Smooth muscle cell of the brain vasculature (primary cell): ENCODE measurements around the gene NIN.

ENCODE experiments used
- DNase-seq: peaks from one replicate; pipeline ENCODE4 v3.0.0-alpha.2; 2012; ENCODE audit warnings: low read depth, low spot score

Gene NIN, protein sequence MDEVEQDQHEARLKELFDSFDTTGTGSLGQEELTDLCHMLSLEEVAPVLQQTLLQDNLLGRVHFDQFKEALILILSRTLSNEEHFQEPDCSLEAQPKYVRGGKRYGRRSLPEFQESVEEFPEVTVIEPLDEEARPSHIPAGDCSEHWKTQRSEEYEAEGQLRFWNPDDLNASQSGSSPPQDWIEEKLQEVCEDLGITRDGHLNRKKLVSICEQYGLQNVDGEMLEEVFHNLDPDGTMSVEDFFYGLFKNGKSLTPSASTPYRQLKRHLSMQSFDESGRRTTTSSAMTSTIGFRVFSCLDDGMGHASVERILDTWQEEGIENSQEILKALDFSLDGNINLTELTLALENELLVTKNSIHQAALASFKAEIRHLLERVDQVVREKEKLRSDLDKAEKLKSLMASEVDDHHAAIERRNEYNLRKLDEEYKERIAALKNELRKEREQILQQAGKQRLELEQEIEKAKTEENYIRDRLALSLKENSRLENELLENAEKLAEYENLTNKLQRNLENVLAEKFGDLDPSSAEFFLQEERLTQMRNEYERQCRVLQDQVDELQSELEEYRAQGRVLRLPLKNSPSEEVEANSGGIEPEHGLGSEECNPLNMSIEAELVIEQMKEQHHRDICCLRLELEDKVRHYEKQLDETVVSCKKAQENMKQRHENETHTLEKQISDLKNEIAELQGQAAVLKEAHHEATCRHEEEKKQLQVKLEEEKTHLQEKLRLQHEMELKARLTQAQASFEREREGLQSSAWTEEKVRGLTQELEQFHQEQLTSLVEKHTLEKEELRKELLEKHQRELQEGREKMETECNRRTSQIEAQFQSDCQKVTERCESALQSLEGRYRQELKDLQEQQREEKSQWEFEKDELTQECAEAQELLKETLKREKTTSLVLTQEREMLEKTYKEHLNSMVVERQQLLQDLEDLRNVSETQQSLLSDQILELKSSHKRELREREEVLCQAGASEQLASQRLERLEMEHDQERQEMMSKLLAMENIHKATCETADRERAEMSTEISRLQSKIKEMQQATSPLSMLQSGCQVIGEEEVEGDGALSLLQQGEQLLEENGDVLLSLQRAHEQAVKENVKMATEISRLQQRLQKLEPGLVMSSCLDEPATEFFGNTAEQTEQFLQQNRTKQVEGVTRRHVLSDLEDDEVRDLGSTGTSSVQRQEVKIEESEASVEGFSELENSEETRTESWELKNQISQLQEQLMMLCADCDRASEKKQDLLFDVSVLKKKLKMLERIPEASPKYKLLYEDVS (N-terminal part only)

DNA sequence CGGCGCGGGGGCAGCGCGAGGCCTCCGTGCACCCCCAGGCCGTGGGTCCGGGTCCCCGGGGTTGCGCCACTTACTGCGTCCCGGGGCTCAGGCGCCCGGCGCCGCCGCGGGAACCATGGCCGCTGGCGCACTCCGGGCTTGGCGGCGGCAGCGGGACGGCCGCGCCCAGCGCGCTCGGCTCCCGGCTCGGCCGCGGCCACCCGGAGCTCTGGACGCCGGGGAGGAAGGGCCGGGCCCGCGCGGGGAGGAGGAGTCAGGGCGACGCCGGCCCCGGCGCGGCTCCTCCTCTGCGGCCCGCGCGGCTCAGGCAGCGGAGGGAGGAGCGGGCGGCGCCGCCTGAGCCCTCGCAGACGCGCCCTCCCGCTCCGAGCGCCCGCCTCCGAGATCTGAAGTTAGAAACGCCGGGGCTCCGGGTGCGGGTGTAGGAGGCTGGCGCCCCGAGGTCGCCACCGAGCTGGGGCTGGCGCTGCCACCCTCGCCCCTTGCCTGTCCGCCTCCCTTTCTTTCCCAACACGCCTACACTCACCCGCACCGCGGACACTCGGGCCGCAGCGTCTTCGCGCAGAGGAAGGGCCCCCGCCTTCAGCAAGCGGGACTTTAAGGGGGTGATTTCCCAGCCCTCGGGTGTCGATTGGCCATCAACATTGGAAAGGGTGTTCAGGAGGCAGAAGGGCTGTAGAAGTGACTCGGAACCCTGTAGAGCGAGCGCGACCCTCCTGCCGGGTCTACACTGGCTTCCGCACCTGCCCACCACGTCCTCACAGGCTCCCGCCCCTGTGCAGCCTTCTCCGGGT lies at the start of gene NIN:
NIN (minus strand) TSS at position 231 of the 794 bp plus-strand sequence. CDS start 9,106 bp downstream, outside the sequence.
- DNase-seq: no peak

DNA sequence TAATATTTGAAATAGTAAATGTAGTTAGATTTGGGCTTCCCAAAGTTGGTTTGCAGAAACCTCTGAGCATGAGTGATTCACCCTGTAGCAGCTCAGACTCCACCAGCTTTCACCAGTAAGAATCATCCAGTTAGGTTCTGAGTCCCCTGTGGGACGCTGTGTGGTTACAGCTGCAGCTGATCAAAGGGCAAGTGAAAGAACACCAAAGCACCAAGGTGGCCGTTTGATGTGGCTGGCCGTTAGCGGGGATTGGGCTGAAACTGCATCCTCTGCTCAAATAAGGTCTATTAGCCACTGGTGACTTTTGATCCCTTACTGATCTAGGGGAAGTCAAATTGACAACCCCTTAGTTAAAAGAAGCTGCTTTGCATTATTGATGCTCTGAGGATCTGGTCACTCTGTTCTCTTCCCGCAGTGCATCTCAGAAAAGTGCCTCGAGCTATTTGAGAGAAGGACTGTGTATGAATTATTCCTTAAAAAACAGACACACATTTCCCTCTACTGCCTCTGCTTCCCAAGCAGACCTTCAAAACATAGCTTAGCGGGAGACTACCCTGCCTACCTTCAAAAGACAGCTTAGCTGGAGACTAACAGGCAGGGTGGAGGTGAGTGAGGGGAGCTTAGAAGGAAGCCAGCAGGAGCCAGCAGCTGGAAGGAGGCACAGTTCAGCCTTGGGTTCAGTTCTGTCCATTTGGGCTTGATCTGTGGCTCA lies 44.6 kb upstream of the NIN start:
- DNase-seq: peak; percentile 73

DNA sequence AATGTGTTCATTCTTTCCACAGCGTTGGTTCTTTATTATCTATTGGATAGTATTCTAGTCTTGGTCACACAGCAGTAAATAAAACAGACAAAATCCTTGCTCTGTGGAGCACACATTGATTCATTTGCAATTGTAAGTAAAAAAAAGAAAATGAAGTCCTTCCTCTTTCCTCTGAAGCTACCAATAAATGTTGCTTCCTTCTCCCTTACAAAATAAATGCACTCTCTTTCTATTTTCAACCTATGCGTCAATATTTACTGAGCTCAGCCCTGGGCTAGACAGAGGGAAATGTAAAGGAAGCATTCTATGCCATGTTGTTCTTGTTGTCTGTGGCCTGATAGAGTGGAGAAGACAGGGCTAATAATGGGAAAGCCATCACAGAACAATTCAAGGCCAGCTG lies 43.8 kb upstream of the NIN start:
- no peak for DNase-seq

DNA sequence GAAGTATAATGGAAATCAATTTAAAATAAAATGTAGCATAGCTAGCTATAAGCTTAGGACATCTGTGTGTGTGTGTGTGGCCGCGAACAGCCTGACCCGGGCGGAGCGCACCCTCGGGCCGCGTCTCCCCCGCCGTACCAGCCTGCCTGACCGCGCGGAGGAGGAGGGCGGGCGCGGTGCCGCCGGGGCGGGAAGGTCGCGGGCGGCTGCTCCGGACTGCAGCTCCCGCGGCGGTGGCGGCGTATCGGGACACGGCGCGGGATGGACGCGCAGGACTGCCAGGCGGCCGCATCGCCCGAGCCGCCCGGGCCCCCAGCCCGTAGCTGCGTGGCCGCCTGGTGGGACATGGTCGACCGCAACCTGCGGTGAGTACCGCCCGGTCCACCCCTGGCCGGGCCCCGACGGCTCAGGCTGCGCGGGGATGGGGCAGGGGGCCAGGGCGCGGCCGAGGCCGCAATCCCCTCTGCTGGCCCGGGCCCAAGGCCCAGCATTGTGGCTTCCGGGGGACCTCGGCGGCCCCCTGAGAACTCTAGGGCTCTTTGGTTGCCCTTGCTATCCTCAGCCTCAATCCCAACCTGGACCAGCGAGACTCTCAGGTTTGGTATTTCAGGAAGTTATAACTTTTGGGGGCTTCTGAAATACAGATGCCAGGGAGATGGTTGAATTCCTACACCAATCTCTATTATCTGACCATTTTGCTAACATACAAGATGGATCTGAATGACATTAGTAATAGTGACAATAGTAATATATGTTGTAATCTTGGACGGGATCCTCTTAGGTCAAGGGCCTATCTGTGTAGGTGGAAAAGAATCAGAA lies 41.2 kb upstream of the NIN start, which contains the start of gene ABHD12B:
ABHD12B (plus strand) TSS at position 140 of the 819 bp plus-strand sequence; CDS start at position 262, 122 bp downstream.
- DNase-seq: no peak

DNA sequence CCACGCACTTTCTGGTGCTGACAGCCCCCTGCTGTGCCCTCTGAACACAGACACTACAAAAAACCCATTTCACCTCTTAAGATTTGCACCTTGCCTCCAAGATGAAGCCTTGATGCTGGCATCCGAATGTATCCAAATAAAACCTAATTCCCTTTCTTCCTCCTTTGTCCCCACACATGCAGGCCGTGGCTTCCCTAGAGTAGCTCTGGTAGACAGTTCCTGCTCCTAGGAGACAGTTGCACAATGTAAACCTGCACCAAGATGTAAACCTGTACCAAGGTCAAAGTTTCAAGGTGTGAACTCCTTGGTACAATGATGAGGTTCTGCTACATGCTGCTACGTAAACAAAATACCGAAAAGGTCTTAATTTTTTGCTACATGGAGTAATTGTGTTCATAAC lies 40.3 kb upstream of the NIN start:
- no peak for DNase-seq

DNA sequence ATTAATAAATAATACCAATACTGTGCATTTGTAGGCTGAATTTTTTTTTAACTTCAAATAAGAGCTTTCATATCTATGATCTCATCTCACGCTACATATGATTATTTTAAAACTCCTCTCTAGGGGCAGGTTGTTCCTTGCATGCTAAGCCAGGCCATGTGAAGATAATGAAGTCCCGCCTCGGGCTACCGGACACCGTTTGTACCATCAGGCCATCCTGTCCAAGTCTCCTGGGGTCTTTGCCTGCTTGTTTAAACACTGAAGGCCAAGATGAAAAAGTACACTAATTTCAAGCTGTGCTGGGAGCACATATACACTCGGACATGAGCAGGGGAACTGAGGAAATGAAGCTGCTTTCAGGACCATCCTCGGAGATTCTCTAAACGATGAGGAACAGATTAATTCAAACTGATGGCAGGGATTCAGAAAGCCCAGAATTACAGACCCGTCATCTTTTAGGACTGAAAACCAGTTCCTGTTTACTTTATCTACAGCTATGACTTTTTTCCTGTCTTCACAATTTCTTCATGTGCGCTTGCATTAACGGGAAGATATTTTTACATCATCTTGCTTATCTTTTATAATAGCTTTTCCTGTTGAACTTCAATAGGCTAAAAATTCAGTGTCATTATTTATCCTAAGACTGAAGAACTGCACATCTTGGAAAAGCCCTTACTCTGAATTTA lies 34.6 kb upstream of the NIN start:
- DNase-seq: no peak

DNA sequence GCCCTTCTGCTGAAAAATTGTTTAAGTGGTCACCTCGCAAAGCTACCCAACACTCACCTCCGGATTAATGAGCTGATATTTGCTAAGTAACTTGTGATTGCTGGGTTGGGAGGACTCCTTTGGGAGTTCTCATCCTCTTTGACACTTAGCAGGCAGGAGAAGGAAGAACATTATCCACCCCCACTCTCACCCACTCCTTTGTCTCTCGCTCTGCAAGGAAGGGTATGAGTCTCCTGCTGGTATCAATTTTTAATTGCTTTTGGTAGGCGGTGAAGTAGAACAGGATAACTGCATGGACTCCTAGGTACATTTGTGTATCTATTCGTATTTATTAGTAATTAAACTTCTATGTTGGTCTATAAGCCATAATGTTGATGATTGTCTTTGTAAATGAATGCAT lies 34.0 kb upstream of the NIN start:
- DNase-seq: no peak

DNA sequence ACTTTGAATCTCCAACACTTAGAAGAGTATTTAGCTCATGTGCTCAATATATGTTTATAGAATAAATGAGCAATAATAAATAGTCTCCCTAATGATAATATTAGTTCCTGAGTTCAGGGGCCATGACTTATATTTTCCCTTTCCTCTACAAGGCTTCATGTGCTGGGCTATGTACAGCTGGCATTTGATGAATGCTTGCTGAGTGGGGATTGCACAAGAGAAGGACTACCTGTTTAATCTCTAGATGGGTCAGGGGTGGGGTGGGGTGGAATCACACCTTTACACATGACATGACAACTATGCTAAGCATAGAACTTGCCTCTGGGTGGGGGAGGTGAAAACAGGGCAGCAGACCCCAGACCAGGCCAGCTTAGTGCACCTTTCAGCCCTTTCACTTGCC lies 33.3 kb upstream of the NIN start:
- no peak for DNase-seq

DNA sequence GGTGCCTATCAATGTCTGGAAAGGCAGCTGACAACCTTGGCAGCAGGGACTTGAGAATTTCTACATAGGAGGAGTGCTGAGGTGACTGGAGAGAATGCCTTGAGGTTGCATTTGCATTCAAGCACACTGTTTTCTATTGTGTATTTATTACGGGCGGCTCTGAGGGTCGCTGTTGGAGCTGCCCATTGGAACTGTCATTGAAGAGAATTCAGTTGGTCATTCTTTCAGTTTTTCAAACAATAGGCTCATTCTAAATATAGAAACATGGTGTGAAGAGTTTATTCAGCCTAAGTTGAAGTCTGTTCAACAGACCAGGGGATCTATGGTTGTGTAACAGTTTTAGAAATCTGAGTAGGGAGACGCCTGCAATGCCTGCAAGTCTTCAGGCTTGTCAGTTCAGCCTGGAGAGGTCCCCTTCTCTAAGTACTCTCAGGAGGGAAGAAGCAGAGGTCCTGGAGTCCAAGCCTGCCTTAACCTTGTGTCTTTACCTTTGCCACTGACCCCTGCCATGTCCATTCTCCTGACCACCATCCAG lies 31.1 kb upstream of the NIN start:
- DNase-seq: no peak

DNA sequence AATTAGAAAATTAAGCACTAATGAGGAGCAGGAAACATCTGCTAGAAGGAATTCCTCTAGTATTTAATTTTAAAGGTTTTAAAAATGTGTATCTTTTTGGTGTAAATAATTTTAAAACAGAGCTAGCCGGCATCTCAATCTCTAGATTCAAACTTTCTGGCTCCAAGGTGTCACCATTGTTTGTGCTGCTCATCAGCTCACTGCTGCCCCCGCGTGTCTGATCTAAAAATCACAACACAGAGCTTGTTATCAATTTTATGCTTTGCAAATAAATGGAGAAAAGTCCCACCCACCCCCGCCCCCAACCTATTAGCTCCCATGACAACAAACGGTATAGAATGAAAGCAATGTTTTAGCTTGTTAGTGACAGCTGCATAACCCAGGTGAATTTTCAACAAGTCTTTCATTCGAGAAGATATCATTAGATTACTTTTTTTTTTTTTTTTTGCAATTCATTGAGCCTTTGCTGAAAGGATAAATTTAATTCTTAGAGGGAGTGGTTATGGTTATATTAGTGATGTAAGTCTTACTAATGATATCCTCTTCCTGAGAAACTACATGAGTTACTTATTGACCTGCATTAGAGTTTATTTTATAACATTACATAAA lies 29.6 kb upstream of the NIN start:
- DNase-seq: peak; percentile 77

DNA sequence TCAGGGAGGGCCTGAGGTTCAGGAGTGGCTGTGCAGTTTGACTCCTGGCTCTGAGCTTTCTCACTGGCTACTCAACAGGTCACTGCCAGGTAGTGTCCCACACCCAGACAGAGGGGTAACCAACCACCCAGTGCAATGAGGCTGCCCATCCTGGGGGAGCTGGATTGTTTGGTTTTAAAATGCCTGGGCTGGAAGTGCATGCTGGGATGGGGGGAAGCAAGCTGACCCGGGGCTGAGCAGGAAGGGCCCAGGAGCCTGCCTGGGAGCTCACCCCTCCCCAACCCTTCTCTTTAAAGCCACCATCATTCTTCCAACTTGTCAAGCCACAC lies 28.3 kb upstream of the NIN start:
- DNase-seq: no peak

DNA sequence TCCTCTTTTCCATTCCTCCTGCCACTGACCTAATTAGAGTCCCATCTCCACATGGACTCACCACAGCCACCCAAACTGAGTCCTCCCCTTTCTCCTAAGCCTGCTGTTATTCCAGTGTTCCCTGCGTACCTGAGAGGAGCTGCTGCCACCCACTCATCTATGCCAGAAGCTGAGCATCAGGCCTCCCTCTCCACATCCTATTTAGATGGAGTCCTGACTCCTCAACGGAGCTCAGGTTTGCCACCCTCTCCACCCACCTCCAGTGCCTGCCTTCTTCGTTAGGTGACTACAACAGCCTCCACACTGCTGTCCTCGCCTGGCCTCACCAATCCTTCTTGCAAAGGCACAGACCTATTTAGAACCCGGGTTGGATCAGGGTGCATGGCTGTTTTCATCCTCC lies 25.7 kb upstream of the NIN start:
- no peak for DNase-seq

DNA sequence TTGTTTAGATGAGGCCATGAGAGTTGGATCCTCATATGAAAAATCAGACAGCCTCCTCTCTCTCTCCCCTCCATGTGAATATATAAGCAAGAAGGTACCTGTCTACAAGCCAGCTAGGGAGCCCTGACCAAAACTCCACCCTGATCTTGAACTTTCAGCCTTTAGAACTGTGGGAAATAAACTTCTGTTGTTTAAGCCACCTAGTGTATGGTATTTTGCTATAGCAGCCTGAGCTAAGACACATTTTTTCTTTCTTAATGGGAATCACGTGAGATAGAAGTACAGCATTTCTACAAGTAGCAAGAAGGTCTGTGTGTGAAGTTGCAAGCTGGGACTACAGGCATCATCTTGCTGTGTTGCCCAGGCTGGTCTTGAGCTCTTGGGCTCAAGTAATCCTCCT lies 24.6 kb upstream of the NIN start:
- no peak for DNase-seq

DNA sequence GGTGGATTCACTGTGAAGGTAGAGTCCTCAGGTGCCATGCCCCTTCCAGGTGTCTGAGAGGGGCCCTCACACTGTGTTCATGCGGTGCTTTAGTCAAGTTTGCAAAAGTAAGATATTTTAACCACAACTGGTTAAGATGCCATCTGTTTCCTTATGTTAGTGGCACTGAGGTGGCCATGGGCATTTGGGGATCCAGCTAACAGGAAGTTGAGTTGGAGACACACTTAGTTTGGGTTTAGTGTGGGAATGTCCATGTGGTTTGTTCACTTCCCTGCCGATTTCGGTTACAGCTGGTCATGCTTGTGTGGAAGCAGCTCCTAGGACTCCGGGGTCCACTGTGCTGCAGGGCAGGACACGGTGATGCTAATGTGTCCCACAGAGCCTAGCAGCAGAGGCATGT lies 23.6 kb upstream of the NIN start:
- no peak for DNase-seq

DNA sequence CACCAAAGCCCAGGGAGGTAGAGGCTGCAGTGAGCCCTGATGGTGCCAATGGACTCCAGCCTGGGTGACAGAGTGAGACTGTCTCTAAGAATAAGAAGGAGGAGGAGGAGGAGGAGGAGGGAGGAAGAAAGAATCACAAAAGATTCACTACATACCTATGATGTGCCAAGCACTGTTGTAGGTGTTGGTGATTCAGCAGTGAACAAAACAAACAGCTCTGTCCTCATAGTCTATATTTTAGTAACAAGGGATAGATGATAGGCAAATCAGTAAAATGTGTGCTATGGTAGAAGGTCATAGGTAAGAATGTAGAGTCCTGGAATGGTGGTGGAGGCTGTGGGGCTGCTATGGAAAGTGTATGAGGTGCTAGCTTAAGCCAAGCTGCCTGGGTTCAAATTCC lies 22.9 kb upstream of the NIN start:
- no peak for DNase-seq

DNA sequence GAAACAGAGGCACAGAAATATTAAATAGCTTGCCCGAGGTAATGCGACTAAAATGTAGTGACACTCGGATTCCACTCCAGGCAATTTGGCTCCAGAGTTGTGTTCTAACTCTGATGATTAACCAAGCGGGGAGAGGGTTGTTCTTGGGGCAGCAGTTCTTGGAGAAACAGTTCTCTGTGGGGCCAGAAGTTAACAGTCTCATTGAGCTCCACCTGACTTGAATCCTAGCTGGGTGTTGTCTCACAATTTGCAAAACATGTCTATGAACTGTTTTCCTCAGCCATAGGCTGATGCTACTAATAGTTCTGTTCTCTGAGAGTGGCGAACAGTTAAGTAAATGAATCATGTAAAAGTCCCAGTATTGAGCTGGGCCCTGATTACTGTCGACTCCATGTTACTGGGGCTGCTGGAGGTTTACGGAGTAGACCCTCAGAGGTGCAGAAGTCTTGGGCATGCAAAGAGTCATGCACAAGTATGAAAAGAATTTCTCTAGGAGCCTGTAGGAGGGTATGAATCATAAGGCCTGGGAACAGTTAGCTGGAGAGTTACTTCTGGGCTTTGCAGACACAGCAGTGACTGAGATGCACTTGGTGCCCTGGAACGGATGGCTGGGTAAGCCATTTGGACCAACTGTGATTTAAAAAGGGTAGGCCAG lies 15.4 kb upstream of the NIN start:
- no peak for DNase-seq

DNA sequence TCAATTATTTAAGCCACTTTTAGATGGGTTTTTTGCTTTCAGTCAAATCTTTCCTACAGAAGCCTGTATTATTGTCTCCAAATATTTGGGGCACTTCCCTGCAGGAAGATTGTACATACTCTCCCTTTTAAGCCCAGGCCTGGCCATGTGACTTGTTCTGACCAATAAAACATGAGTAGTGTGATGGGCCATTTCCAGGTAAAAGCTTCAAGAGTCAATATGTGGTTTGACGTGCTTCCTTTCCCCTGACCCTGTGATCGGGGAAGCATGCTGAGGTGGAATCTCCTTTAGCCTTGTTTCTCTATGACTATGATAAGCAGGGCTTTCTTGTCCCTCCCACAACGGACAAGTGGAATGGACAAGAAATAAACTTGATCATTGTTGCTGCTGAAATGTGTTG lies 14.2 kb upstream of the NIN start:
- no peak for DNase-seq

DNA sequence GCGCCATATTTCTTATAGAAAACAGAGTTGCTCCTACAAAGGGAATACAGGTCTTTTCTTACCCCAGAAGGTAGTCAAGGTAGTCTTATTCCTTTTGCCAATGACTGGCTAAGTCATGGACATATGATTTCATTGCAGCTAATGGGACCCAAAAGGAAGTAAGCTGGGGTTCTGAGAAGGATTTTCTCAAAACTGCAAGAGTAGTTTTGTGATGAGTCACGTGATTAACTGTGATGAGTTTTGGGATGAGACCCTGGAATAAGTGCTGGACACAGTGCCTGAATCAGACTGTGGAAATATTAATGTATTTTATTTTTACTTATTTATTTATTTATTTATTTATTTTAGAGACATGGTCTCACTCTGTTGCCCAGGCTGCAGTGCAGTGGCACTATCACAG lies 13.4 kb upstream of the NIN start:
- DNase-seq: no peak
